SH-SY5Y (cell line): ENCODE data around the gene DBH.

Source experiments
- GATA2 ChIP-seq: IDR thresholded peaks from 2 replicates; pipeline ENCODE4 v1.6.1; 2011; ENCODE audit warnings: mild to moderate bottlenecking, low read depth, low read length
- GATA3 ChIP-seq: IDR thresholded peaks from 2 replicates; pipeline ENCODE4 v1.6.1; 2011; ENCODE audit warnings: low read depth, mild to moderate bottlenecking, low read length, moderate library complexity

DNA sequence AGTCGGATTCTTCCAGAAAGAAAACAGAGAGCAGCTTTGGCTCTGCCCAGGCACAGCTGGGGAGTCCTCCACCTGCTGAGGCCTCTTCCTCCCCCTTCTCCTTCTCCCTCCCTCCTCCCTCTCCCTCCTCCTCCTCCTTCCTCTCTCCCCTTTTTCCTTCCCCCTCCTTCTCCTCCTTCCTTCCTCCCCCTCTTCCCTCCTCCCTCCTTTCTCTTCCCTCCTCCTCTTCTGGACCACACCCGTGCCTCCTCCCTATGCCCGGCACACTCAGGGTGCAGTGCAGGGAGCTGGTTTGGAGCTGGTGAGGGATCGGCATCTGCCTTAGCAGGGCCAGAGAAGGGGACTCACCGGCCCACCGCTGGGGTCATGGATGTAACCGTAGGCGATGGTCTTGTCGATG, 30.2 kb downstream of the DBH start:
- TF ChIP-seq GATA3 = no peak
- TF ChIP-seq GATA2 = no peak
